Measurements from ENCODE around the gene TTLL5.

TTLL5 gene

DNA sequence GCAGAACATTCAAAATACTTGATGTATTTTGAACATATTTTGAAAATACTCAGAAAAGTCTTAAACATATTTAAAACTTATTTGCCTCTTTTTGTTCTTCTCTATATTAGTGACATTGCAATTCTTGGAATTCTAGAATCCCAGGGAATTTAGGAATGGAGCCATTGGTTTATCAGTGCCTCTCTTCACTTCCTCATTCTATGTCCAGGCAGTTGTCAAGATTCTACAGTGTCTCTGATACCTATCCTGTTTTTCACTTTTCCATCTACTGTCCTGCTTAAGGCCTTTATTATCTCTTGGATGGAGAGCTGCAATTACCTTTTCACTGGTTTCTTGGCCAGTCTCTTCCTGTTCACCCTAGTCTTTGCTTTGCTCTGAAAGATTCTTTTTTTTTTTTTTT lies 144.6 kb downstream of the TTLL5 start:
- no peak for DNase-seq

DNA sequence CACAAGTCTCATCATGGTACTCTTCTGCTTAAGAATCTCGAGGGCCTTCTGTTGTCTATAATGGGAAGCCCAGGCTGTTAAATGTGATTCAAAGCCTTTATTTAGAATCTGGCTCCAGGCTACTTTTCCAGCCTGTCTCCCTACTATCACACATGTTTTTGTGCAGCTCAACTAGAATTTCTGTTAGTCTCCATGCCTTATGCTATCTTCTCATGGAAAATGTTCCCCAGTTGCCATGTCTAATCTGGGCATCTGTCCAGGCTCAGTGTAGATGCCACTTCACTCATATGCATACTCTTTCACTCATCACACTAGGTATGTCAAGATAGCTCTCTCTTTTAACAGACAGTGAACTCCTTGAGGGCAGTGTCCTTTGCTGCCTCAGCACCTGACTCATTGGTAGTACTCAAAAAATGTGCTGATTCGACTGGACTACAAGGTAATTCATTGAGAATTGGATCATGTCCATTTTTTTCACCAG lies 145.3 kb downstream of the TTLL5 start:
- no peak for DNase-seq

DNA sequence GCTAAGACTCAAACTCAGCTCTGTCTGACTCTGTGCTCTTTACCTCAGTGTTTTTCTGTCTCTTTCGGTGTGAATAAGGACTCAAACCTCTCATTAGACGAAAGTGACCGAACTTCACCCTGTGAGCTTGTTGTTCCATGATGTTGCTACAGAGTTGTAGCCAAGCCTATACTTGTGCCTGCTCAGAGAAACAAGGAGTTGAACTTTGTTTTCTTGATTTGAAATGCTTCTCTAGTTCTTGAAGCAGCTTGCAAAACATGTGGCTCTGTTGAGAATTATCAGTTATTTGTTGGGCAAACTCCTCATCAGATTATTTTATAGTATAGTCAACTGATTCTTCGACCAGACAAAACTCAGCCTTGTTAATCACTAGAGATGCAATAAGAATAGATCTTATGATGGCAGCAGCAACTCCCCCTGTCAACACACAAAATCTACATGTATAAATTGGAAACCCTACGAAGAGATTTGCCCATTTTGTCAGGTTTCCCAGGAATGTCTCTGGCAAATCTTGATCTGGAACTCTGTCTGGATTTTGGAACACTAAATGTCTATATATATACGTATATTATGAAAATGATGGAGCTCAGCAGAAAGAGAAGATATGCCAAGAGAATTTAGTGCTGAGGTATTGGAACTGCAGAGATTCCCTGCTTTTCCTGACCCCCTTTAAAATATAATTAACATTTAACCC lies 146.8 kb downstream of the TTLL5 start:
- DNase-seq = no peak

DNA sequence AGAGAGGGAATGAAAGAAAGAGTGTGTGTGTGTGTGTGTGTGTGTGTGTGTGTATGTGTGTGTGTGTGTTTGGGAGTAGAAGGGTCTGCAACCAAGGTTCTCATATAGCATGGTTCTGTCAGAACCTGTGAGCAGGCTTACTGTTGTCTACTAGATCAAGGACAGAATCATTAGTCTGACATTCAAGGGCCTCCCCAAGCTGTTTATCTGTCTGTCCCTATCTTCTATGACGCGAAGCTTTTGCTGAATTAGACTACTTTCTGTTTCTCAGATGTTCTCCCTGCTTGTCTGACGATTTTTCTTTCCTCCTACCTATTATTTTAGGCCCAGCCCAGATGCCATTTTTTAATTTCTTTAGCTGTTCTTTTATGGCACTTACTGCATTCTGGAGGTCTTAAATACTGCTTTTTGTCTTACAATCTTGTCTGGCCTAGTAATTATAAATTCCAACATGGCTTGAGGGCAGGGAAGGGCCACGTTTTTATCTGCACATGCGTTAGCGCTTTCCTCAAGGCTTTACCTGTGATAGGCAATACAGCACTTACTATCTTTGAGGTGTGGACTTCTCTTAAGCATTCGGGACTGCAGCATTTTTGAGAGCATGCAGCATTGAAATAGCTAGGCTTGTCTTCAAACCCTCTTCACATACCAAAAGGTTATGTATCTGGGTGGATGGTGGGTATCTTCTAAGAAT lies 150.2 kb downstream of the TTLL5 start:
- no peak for DNase-seq

DNA sequence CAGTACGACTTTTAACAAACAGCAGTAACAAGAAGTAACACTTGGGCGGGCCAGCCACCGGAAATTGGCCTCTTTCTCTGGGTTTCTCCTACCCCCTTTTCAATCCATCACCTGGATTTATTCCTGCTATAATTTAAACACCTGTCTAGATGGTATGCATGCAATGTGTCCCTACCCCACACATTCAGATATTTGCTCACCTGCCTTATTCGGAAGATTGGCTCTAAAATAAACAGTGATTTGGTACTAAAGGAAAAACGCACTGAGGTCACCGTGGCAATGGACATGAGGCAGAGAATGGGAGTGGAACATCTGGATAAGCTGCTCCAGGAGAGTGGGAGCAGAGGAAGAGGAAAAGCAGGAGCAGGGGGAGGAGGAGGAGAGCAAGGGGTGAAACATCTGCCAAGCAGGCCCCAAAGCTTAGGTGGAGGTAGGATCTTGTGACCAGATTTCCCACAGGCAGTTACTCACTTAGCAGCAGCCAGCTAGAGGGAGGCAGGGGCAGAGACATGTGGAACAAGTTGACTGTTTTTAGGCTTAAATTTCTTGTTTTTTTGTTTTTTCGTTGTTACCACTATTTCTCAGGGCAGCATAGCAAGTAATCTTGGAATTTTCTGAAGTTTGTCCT lies 150.9 kb downstream of the TTLL5 start:
- peak; percentile 85 for DNase-seq

DNA sequence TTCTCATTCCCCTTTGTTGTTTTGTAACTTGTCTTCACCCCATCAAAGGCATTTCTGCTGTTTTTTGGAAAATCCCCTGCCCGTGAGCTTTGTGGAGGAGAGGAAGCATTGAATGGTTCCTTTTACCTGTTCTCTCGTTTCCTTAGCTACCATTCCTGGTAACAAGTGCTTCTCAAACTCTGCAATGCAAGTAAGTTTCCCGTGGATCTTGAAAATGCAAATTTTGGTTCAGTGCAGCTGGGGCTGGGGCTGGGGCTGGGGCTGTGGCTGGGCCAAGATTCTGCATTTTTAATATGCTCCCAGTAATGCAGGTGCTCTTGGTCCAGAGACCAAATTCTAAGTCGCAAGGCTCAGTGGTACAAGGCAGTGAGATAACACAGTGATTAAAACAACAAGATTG lies 151.6 kb downstream of the TTLL5 start:
- no peak for DNase-seq

DNA sequence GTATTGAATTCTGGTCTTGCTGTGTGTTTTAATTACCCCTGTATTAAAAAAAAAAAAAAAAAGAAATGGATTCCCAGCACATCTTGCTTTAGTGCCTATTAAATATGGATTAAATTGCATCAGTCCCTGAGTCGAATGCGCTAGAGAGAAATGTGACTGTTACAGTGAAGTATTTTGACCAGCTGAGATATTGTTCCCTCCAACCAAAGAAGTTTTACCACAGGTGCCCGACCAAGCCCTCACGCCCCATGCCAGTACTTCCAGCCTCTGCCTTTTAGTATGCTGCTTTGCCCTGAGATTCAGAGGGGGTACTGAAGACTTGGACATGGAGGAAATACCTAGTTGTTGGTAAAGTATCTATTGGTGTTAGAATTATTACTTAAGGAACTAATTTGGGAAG lies 159.7 kb downstream of the TTLL5 start:
- no peak for DNase-seq

DNA sequence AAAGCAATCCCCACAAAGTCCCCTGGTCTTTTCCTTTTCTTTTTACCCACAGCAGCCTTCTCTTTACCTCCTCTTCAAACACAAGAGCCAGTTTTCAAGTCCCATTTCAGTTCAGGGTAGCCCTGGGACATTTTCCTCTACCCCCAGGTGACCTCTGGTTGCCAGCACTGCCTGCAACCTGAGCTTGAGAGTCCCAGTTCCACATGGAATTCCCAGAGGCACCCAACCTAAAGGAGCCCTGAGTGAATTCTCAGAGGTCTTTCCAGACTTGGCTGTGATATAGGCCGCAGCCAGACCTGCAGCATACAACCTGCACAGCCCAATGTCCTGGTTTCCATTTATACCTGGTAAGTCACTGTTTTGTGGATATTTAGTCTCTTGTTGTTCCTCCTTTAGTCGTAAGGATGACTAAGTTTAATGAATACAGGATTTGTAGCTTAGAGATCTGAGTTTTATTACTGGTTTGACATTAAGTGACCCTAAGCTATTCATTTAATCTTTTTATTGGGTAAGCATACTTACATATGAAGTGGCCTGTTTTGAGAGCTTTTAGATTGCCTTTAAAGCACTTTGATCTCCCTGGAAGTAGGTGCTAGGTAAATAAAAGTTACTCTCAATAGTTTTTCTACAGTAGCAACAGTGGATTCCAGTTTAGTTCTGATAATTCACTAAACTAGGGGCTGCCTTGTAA lies 160.9 kb downstream of the TTLL5 start:
- DNase-seq = no peak

DNA sequence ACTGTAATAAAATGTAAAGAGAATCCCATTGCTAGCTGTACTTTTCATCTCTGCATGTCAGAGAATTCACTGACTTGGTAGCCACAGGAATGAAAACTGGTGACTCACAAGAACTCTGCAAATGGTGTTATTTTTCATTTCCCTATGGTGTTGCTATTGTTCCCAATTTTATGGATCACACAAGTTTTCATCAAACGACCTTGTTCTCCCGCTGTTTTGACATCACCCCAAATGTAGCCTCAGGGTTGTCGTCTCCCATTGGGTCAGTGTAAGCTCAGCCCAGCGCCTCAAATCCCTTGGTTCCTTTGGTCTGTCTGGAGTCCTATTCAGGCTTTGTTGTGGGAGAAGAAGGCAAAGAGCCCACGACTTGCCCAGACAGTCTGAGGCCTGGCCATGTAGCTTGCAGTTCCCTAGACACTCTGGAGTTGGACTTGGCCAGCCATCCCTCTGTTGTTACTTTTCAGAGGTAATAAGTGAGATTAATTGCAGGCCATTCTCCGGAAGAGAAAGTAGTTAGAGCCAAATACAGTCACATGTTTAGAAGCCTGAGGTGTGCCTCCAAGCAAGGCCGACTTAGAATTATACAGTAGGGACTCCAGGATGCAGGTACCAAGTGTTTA lies 161.6 kb downstream of the TTLL5 start:
- DNase-seq = no peak

DNA sequence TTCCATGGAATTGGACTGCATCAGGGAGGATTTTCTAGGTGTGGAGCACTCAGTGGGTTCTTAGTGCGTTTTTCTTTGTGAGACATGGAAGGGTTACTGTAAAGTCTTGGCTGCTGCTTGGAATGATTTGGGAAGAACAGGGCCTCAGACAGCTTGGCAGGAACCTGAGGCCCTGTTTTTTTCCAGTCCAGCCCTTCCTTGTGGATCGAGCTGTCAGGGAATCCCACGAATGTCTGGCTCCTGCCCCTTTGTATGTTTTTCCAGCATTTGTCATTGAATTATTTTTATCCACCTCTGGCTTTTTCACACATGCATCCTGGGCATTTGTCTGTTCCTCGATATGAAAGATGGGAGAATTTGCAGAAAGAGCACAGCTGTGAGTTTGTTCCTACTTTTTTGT lies 162.3 kb downstream of the TTLL5 start:
- no peak for DNase-seq

DNA sequence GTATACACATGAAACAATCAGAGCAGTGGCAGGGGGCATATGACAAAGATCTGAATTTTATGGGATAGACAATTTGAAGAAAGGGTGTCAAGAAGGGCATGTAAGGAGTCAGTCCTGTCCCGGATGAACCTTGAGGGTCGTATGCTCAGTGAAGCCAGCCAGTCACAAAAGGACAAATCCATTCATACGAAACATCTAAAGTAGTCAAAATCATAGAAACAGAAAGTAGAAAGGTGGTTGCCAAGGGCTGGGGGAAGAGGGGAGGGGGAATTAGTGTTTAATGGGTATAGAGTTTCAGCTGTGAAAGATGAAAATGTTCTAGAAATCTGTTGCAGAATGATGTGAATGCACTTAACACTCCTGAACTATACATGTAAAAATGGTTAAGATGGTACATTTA lies 163.3 kb downstream of the TTLL5 start:
- DNase-seq = no peak

DNA sequence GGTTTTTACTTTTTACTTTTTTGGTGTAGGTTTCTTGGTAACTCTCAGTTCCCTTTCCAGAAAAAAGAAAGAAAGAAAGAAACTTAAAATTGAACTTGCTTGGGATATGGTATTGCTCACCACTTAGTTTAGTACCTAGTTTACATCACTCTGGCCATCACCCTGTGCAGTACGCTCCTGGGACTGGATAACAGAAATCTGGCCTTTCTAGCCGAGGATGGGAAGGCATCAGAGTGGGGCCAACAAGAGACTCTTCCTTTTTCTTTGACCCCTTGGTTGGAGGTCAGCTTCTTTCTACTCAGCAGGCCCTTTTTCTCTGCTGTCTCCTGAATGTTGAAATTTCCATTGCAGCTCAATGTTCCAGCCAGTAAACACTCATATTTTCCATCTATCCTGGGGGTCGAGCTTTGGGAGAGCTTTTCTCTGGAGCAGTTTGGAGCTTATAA lies 164.1 kb downstream of the TTLL5 start:
- no peak for DNase-seq

DNA sequence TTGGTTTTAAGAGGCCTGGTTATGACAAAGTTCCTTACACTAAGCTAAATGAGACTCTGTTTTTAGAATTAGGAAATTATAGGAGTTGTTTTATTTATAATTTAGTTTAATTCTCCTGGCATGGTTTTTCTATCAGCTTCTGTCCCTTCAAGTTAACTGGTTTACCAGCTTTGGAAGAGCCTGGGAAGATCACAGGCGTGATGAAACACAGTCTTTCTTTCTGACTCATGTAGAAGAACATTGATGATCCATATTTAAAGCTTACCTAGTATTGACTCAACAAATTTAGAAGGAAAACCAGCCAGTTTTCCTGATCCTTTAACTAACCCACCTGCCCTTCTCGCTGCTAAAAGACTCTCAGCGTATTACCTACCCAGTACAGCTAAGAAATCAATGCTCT lies 165.6 kb downstream of the TTLL5 start:
- DNase-seq = no peak

DNA sequence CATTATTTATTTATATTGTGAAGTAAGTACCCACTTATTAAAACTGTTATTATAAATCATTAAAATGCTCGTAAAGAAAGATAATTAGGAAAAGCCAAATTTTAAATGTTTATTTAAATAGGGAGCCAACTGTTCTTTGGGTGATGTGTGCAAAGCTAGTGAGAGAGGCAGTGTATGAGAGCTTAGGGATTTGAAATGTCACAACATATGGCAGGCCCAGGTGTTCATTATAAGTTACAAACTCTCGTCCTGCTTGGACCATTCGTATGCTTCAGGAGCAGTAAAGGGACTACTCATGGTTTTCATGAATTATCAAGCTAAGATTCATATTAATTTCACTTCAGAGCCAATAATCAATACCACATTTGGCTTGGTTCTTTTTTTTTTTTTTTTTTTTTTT lies 166.3 kb downstream of the TTLL5 start:
- DNase-seq = no peak

DNA sequence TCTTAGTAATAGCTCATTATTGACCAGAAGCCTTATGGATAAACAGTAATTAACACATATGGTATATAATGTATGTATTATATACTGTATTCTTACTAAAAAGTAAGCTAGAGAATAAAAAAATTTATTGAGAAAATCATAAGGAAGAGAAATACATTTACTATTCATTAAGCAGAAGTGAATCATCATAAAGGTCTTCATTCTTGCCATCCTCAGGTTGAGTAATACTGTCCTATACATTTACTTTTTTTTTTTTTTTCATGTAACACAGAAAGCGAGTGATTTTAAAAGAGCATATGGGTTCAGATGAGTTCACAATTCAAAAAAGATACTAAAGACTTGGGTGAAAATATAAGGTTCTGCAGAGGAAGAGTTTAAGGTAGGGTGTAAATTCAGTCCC lies 168.3 kb downstream of the TTLL5 start:
- no peak for DNase-seq

DNA sequence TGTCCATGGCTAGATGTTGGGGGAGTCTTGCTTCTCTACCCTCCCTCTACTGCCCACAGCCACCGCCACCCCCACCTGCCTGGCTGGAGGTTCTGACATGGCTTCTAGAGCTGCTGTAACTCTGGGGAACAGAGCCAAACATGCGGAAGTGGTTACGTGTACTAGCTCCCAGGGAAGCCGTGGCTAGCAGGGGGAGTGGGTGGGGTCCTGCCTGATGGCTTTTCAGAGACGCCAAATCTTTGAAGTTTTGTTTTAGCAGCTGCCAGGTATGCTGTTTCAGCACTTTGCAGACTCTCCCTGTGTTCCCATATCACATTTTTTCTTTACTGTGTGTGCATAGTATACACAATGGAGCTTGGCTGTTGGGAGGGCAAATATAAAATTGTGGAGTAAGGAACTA lies 170.4 kb downstream of the TTLL5 start:
- peak; percentile 69 for DNase-seq

DNA sequence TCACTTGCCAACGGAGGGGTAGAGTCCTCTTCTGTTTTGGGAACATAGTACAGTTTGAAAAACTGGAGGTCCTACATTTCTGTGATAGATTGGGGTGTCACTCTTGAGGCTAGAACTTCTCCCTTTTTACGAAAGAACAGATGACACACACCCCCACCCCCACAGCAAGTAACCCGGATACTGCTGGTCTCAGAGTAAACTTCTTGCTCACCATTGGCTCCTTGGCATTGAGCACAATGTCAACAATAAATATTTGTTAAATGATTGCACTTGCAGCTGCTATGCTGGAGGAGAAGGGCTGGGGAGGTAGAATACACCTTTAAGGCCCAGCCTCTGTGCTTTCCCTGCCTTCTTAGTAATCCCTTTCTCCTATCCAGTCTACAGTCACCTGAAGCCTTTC lies 170.9 kb downstream of the TTLL5 start:
- peak; percentile 46 for DNase-seq

DNA sequence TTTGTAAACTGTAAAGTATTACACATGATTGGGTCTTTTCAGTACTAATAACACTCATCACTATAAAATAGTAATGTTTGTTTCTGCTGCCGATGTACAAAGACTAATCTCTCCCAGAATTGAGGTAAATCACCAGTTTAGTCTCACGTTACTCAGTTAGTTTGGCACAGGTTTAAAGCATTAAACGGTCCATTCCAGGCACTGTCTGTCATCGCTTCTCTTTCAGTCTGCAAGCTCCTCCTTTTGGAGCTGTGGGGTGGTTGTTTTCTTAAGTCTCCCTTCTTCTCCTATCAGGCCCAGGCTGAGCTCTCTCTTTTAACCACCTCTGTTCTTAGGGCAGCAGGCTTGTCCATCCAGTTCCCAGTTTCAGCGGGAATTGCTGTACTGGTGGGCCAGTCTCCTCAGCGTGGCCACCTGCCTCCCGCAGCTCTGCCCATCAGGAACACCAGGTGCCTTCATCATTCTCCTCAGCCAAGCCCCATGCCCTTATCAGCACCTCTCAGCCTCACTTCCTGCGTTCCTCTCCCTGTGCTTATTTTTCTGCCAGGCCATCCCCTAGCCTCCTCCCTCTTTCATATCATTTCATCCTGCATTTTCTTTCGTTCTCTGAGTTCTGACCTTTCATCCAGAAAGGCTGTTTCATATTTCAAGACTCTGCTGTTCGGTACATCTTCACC lies 171.7 kb downstream of the TTLL5 start:
- no peak for DNase-seq

DNA sequence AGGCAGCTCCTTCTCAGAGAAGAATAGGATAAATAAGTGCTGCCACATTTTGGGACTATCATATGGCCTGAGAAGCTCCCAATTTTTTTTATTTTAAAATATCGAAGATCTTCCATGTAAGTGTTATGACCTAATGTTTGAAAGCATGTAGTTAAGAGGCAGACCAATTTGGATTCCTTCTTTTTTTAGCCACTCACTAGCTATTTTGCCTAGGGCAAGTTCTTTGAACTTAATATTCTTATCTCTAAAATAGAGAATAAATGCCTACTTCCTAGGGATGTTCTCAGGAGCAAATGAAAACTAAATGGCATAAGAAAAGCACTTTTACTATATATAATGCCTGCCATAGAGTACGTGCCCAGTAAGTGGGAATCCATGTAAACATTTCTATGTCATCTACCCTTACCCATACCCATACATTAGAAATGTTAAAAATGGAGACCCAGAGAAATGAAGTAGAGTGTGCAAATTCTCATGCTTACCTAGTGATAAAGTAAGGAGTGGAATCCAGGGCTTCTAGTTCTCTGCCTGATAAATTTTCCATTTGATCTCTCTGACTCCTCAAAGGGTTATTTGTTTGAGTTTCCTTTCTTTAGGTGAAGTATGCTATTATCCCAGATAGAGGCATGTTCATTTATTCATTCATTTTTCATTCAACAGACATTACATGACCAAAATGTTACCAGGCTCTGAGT lies 172.4 kb downstream of the TTLL5 start:
- no peak for DNase-seq

DNA sequence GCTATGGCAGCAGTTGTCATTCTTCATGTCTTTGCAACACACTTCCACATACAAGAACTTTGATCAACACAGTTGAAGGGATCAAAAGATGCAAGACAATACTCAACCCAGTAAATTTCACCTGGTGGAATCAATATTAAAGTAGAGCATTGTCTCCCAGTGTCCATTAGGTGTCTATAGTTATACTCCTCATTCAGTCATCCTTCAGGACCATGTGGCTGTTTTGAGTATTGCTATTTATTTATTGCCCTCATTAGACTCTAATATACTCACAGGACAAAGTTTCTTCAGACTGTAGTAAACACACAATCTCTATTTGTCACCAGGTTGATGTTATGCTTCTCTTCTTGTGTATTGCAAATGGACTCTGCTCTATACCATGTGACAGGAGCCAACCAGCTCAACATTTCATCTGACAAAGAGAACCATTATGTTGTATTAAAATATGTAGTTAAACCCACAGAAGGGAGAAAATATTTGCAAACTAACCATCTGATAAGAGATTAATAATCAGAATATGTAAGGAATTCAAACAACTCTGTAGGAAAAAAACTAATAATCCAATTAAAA lies 174.2 kb downstream of the TTLL5 start:
- DNase-seq = no peak

DNA sequence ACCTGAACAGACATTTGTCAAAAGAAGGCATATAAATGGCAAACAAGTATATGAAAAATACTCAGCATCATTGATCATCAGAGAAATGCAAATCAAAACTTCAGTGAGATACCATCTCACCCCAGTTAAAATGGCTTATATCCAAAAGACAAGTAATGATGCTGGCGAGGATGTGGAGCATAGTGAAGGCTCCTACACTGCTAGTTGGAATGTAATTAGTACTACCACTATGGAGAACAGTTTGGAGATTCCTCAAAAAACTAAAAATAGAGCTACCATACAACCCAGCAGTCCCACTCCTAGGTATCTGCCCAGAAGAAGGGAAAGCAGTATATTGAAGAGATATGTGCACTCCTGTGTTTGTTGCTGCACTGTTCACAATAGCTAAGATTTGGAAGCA lies 174.7 kb downstream of the TTLL5 start:
- no peak for DNase-seq
